Caco-2 (cell line): Measurements from ENCODE around the gene DENND4B. TPM values are rescaled to one million over a fixed set of nuclear protein-coding genes. Genes with fewer than 3 reads are reported as not detected.

Source experiments
- BruUV-seq: library from RNA; stranded (reverse); fragments of 400-500 nt; replicated peaks from 2 replicates; lab custom pipeline; 2021; lab: Mats Ljungman, UMichigan
- CTCF ChIA-PET: fragments of 300-600 bp; sonication (Branson Sonifier 250); formaldehyde crosslinking; loops from one replicate; lab custom pipeline; 2022; ENCODE audit warnings: antibody characterized with exemption; lab: Charles Lee
- POLR2A ChIA-PET: fragments of 300-600 bp; sonication (Branson Sonifier 250); formaldehyde crosslinking; loops from one replicate; lab custom pipeline; 2022; ENCODE audit warnings: antibody characterized with exemption; lab: Charles Lee
- DNase-seq, 2 experiments: peaks; one replicate each; pipeline versions ENCODE4 v3.0.0 to v3.0.0-alpha.2; 2020 to 2022
- H3K27me3 ChIP-seq: replicated peaks from 2 replicates; pipeline ENCODE4 v1.6.0; 2011; ENCODE audit warnings: low read length; ENCODE audit not compliant: control insufficient read depth, insufficient read depth
- H3K36me3 ChIP-seq: 2 replicates; pipeline ENCODE4 v1.5.1; 2011; ENCODE audit warnings: low read length; ENCODE audit not compliant: control insufficient read depth, insufficient read depth
- H3K4me1 ChIP-seq: fragments of 250-450 bp; sonication (Bioruptor Pico); 2 replicates; pipeline ENCODE4 v1.5.1; 2020; ENCODE audit warnings: mild to moderate bottlenecking
- H3K4me3 ChIP-seq: 2 replicates; pipeline ENCODE4 v1.5.1; 2011; ENCODE audit warnings: low read depth, mild to moderate bottlenecking, control low read depth, low read length
- H3K9me3 ChIP-seq: fragments of 250-450 bp; sonication (Bioruptor Pico); 2 replicates; pipeline ENCODE4 v1.5.1; 2020; ENCODE audit warnings: mild to moderate bottlenecking, moderate library complexity
- H3K27ac Mint-ChIP-seq: one replicate; pipeline ENCODE4 v1.8.0; 2022; ENCODE audit warnings: mixed read lengths; ENCODE audit not compliant: unreplicated experiment
- H3K27me3 Mint-ChIP-seq: one replicate; pipeline ENCODE4 v1.8.0; 2022; ENCODE audit warnings: mixed read lengths; ENCODE audit not compliant: insufficient read depth, unreplicated experiment
- H3K36me3 Mint-ChIP-seq: one replicate; pipeline ENCODE4 v1.8.0; 2022; ENCODE audit warnings: mild to moderate bottlenecking, mixed read lengths; ENCODE audit not compliant: insufficient read depth, unreplicated experiment
- H3K4me1 Mint-ChIP-seq: one replicate; pipeline ENCODE4 v1.8.0; 2022; ENCODE audit warnings: low read depth, mixed read lengths; ENCODE audit not compliant: unreplicated experiment
- H3K4me3 Mint-ChIP-seq: one replicate; pipeline ENCODE4 v1.8.0; 2022; ENCODE audit warnings: mild to moderate bottlenecking, moderate library complexity, mixed read lengths; ENCODE audit not compliant: unreplicated experiment
- H3K9me3 Mint-ChIP-seq: one replicate; pipeline ENCODE4 v1.8.0; 2022; ENCODE audit warnings: mixed read lengths; ENCODE audit not compliant: unreplicated experiment
- intact Hi-C: fragments of 100-400 bp; cut with micrococcal nuclease; formaldehyde crosslinking; loops from one replicate; pipeline ENCODE4 v1.10.0; 2022; ENCODE audit not compliant: unreplicated experiment
- total RNA-seq: library from RNA; stranded (reverse); gene quantifications from 2 replicates; pipeline ENCODE4 v1.2.3, GENCODE V29; 2022
- TF ChIP-seq, protein P1 (sequence below), 2 experiments: fragments of 200-600 bp in 1 of 2; IDR thresholded peaks; 1 replicate in 1 of 2; 2 replicates in 1 of 2; pipeline versions ENCODE4 v1.5.1 to v1.8.0; 2011 to 2022; ENCODE audit warnings: antibody characterized with exemption in 1 of 2, control low read depth in 1 of 2, inconsistent platforms in 1 of 2, low read depth in 1 of 2, low read length in 1 of 2, mild to moderate bottlenecking in 1 of 2, moderate library complexity in 1 of 2; ENCODE audit not compliant: insufficient read depth in 1 of 2, severe bottlenecking in 1 of 2, unreplicated experiment in 1 of 2

Gene DENND4B
- total RNA-seq, 1 experiment from 2014 or later = 79.0 TPM

DNA sequence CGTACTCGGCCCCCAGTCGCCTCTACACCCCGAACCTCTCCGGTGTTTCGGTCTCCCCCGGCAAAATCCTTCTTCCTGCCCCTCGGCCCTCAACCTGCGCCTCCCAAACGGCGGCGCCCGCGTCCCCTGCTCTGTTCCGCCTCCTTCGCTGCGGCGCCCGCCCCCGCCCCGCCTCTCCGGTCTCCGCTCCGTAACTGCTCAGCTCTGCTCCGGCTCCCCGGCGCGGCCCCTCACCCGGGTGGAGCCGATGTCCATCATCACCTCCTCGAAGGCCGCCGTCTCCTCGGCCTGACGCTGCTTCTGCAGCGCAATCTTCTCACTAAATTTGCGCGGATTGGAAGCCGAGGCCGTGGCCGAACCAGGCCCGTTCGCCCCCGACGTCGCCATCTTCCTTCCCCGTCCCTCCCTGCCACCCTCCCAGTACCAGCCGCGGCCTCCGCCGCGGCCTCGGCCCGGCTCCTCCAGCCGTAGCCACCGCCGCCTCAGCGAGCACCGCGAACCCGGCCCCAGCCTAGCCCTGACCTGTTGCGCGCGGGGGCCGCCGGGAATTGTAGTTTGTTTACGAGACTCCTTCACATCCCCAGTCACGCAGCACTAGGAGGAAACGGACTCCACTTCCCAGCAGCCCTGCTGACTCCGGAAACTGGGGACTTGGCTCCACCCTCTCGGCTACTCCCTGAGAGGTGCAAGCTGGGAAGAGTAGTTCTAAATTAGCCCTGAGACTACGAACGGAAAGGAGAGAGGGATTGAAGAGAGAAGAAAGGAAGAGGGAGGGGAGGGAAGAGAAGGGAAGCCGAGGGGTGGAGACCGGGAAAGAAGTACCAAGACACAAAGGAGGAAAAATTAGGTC lies 11.8 kb upstream of the DENND4B start, which contains the start of gene CRTC2:
TSS of gene CRTC2 (minus strand) at position 502 of the 850 bp plus-strand sequence. CDS start at position 387, 115 bp downstream.
- peaks cover 62% of the 10 kb centered on the region for H3K36me3 Mint-ChIP-seq
- no TSS peak for BruUV-seq
- peak within 1 kb of the TSS; percentile 88 for H3K4me3 Mint-ChIP-seq
- Histone ChIP-seq H3K9me3 (no peaks in the 10 kb centered on the region), H3K27me3 (no peaks in the 10 kb centered on the region), H3K4me1 (peaks cover 25% of the 10 kb centered on the region), H3K36me3 (peaks cover 4% of the 10 kb centered on the region), H3K4me3 (peak within 1 kb of the TSS; percentile 98)
- ChIA-PET CTCF (interaction anchor here (0.5 to 1.8 kb wide), 5 partner anchors 9 to 135 kb away, joined by 3 to 8 read pairs (median 6); partner anchors contain the start of genes DENND4B and JTB), POLR2A (interaction anchor here (0.6 to 2.5 kb wide), 6 partner anchors 9 to 175 kb away, joined by 4 to 22 read pairs (median 6); partner anchors contain the start of genes CREB3L4, GATAD2B and JTB)
- peak; percentile 98 for DNase-seq
- H3K27me3 Mint-ChIP-seq = no peaks in the 10 kb centered on the region
- TF ChIP-seq, protein P1, sequence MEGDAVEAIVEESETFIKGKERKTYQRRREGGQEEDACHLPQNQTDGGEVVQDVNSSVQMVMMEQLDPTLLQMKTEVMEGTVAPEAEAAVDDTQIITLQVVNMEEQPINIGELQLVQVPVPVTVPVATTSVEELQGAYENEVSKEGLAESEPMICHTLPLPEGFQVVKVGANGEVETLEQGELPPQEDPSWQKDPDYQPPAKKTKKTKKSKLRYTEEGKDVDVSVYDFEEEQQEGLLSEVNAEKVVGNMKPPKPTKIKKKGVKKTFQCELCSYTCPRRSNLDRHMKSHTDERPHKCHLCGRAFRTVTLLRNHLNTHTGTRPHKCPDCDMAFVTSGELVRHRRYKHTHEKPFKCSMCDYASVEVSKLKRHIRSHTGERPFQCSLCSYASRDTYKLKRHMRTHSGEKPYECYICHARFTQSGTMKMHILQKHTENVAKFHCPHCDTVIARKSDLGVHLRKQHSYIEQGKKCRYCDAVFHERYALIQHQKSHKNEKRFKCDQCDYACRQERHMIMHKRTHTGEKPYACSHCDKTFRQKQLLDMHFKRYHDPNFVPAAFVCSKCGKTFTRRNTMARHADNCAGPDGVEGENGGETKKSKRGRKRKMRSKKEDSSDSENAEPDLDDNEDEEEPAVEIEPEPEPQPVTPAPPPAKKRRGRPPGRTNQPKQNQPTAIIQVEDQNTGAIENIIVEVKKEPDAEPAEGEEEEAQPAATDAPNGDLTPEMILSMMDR (IDR thresholded peaks at IDR 0.05; ENCODE audit: insufficient read depth in 1 of 2, low read depth in 1 of 2, low read length in 1 of 2, severe bottlenecking in 1 of 2, unreplicated experiment in 1 of 2) = peak in 1 of 2 experiments; percentile 23
- peak within 1 kb of the TSS; percentile 78 for H3K27ac Mint-ChIP-seq
- intact Hi-C loops = no loop called here
- peaks cover 33% of the 10 kb centered on the region for H3K4me1 Mint-ChIP-seq
- H3K9me3 Mint-ChIP-seq = no peaks in the 10 kb centered on the region

DNA sequence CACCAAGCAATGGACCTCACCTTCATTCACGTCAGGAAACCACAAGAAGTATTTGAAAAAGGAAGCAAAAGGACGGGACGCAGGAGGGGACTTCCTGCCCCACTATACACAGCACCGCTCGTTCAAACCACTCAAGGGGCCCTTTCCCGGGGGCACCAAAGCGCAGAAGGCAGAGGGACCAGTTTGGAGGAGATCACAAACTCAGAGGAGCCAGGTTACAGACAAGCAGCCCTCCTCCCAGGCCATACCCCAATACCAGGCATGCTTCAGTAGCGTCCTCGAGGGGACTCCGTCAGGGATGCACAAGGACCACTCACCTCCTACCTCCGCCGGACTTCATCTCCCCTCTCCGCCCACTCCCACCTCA lies 11.2 kb upstream of the DENND4B start:
- H3K27me3 ChIP-seq = no peaks in the 10 kb centered on the region
- intact Hi-C loops = no loop called here
- TF ChIP-seq, protein P1 (IDR thresholded peaks at IDR 0.05; ENCODE audit: insufficient read depth in 1 of 2, low read depth in 1 of 2, low read length in 1 of 2, severe bottlenecking in 1 of 2, unreplicated experiment in 1 of 2) = no peak
- H3K4me3 ChIP-seq = peak overlapping the region; percentile 98
- ChIA-PET CTCF (interaction anchor here (1.5 to 1.8 kb wide), 2 partner anchors 10 to 11 kb away, joined by 5 to 8 read pairs; partner anchors contain the start of gene DENND4B), POLR2A (interaction anchor here (1.5 to 2.5 kb wide), 2 partner anchors 9 to 20 kb away, joined by 12 to 22 read pairs; partner anchors contain the start of genes CREB3L4 and JTB)
- Mint-ChIP-seq H3K36me3 (peaks cover 61% of the 10 kb centered on the region), H3K4me3 (peak overlapping the region; percentile 88), H3K27ac (peak overlapping the region; percentile 78), H3K27me3 (no peaks in the 10 kb centered on the region), H3K4me1 (peaks cover 35% of the 10 kb centered on the region), H3K9me3 (no peaks in the 10 kb centered on the region)
- BruUV-seq = no TSS peak
- H3K4me1 ChIP-seq = peaks cover 26% of the 10 kb centered on the region
- no peaks in the 10 kb centered on the region for H3K9me3 ChIP-seq
- DNase-seq = no peak
- H3K36me3 ChIP-seq = peaks cover 4% of the 10 kb centered on the region

DNA sequence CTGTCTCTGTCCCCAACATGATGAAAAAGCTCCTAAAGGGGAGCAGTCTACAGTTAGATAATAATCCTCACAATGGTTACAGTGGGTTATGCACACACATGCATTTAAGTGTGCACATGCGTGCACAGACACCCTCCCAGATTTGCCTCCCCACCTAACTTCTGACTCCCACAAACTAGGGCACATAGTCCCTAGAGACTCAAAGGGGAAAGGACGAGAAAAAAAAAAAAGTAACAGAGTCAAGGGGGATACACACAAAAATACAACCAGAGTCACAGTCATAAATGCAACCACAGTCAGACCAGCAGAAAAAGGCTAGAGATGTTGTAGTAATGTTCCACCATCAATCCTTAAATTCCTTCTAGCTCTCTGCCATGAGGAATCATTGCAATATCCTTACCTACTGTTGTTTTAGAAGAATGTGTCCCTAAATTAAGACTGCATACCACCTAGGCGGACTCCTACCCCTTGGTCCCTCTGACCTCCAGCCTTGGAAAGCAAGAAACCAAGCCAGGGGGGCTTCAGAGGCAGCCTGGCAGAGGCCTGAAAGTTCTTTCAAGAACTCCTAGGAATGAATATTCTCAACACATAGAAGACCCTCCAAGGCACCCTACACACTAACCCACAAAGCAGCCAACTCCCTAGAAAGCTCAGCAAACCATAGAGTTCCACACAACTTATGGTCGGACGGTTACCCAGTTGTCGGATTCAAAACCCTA lies 10.6 kb upstream of the DENND4B start:
- H3K27me3 Mint-ChIP-seq = no peaks in the 10 kb centered on the region
- Histone ChIP-seq H3K4me3 (peak overlapping the region; percentile 98), H3K9me3 (no peaks in the 10 kb centered on the region), H3K4me1 (peaks cover 26% of the 10 kb centered on the region), H3K27me3 (no peaks in the 10 kb centered on the region), H3K36me3 (peaks cover 9% of the 10 kb centered on the region)
- TF ChIP-seq, protein P1 (IDR thresholded peaks at IDR 0.05; ENCODE audit: insufficient read depth in 1 of 2, low read depth in 1 of 2, low read length in 1 of 2, severe bottlenecking in 1 of 2, unreplicated experiment in 1 of 2) = no peak
- peak overlapping the region; percentile 78 for H3K27ac Mint-ChIP-seq
- POLR2A ChIA-PET = interaction anchor here (2.5 kb wide), 1 partner anchor 10 kb away, joined by 22 read pairs; the partner anchor contains the start of gene CREB3L4
- intact Hi-C loops = no loop called here
- peak overlapping the region; percentile 88 for H3K4me3 Mint-ChIP-seq
- peaks cover 30% of the 10 kb centered on the region for H3K4me1 Mint-ChIP-seq
- CTCF ChIA-PET = interaction anchor here (1.8 kb wide), 1 partner anchor 10 kb away, joined by 5 read pairs; the partner anchor contains the start of gene DENND4B
- H3K9me3 Mint-ChIP-seq = no peaks in the 10 kb centered on the region
- peaks cover 61% of the 10 kb centered on the region for H3K36me3 Mint-ChIP-seq
- BruUV-seq = no TSS peak
- DNase-seq = no peak
